Lower leg skin (tissue), 4 donors: Measurements from ENCODE around the gene CD28. TPM values are rescaled to one million over a fixed set of nuclear protein-coding genes. Genes with fewer than 3 reads are reported as not detected.

ENCODE experiments used
- DNase-seq, 2 donors: peaks; one replicate each; pipeline ENCODE4 v3.0.0-alpha.2; 2019; ENCODE audit warnings: low spot score in 2 of 2
- H3K4me3 ChIP-seq: fragments of 200-600 bp; sonication (generic); 2 replicates; pipeline ENCODE4 v1.5.1; 2017; ENCODE audit warnings: mild to moderate bottlenecking, low read depth; ENCODE audit not compliant: poor library complexity, severe bottlenecking
- CTCF ChIP-seq, 3 donors: fragments of 450-650 bp; IDR thresholded peaks; one replicate each; pipeline ENCODE4 v1.5.1; 2016; ENCODE audit warnings: antibody characterized with exemption in 3 of 3, mild to moderate bottlenecking in 3 of 3, moderate library complexity in 2 of 3
- POLR2A ChIP-seq, 2 donors: fragments of 450-650 bp; IDR thresholded peaks; one replicate each; pipeline ENCODE4 v1.6.1; 2016 to 2017; ENCODE audit warnings: antibody characterized with exemption in 2 of 2, mild to moderate bottlenecking in 1 of 2, moderate library complexity in 1 of 2
- WGBS, 2 donors: methylation state at CpG; one replicate each; pipeline ENCODE4 v1.1.5; 2018; 5-methylcytosine and 5-hydroxymethylcytosine counted together
- intact Hi-C: fragments of 100-400 bp; cut with DNase I; formaldehyde crosslinking; loops from one replicate; pipeline ENCODE4 v1.15.0; 2023; ENCODE audit warnings: low total_unique reads
- total RNA-seq, 4 donors: library from RNA; depleted of rRNA; stranded (reverse); fragments of >200 nt; gene quantifications; one replicate each; pipeline ENCODE4 v1.1.0, GENCODE V29; 2016

CD28 gene
- total RNA-seq, 4 donors from 2014 or later, result 0.08 to 0.45 (median 0.31) TPM

- 61 to 62% methylated on average over 4 of the region's 4 CpGs for WGBS, 2 donors
- no peak for DNase-seq
- TF ChIP-seq POLR2A (IDR thresholded peaks at IDR 0.05) (no peak), CTCF (IDR thresholded peaks at IDR 0.05) (no peak)
- intact Hi-C loops, result no loop called here
- no peak overlapping the region for H3K4me3 ChIP-seq
Observed at GRCh38 chr2:203719456-203720410, 13.3 kb downstream of the CD28 start.

DNA sequence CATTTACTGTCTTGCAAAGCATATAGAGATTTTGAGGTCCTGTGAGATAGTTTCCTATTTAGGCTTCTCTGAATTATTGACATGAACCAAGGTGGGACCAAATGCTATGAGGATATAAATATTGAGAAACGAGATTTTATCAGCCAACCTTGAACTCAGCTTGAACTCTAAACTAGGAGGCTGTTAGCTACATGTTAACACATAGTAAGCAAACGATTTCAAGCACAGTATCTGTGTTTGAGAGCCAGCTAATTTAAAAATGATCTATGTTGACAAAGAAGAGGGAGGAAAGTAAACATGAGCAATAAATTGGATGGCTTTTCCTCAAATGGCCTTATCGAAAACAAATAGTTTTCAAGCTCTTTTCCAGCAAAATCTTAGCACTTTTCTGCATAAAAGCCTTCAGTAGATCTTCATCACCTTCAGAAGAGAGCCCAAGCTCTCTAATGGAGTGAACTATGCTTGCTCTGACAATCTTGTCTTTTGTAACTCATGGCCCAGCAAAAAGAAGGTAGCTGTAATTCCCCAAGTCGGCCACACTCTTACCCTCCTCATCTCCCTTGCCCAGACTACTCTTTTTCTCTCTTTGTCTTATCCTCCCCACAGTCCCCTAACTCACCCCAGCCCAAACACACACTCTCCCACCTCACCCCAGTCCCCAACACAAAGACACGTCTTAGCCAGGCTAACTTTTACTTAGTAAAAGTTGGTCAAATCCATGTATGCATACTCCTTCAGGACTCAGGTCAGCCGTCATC is 14.7 kb downstream of the CD28 start:
- H3K4me3 ChIP-seq, result no peak overlapping the region
- TF ChIP-seq POLR2A (IDR thresholded peaks at IDR 0.05) (no peak), CTCF (IDR thresholded peaks at IDR 0.05) (no peak)
- intact Hi-C loops, result no loop called here
- no peak for DNase-seq
- 74 to 79% methylated on average over 6 of the region's 6 CpGs for WGBS, 2 donors

GRCh38 chr2:203721781-203722300 is 15.4 kb downstream of the CD28 start:
- intact Hi-C loops, result no loop called here
- 84 to 92% methylated on average over 3 of the region's 3 CpGs for WGBS, 2 donors
- DNase-seq, result no peak
- TF ChIP-seq POLR2A (IDR thresholded peaks at IDR 0.05) (no peak), CTCF (IDR thresholded peaks at IDR 0.05) (no peak)
- H3K4me3 ChIP-seq, result no peak overlapping the region

- H3K4me3 ChIP-seq, result no peak overlapping the region
- intact Hi-C loops, result no loop called here
- TF ChIP-seq CTCF (IDR thresholded peaks at IDR 0.05) (no peak), POLR2A (IDR thresholded peaks at IDR 0.05) (no peak)
- DNase-seq, result no peak
- 74 to 75% methylated on average over 2 of the region's 2 CpGs for WGBS, 2 donors
Observed at GRCh38 chr2:203722411-203722810, 16.0 kb downstream of the CD28 start.

GRCh38 chr2:203728321-203728720 is 21.9 kb downstream of the CD28 start:
- no peak for DNase-seq
- no peak for TF ChIP-seq POLR2A (IDR thresholded peaks at IDR 0.05)
- no peak for TF ChIP-seq CTCF (IDR thresholded peaks at IDR 0.05)
- intact Hi-C loops, result no loop called here
- no peak overlapping the region for H3K4me3 ChIP-seq
